ENCODE data around the gene KIAA0232. TPM values are rescaled to one million over a fixed set of nuclear protein-coding genes. Genes with fewer than 3 reads are reported as not detected.
"Not testable (repeated sequence)": the region's sequence is repeated elsewhere in the genome, so short reads cannot be mapped to it uniquely, and the experiment has no call there.

Gene KIAA0232
- total RNA-seq, 2 donors from 2014 or later: 40.7 to 49.4 TPM

DNA sequence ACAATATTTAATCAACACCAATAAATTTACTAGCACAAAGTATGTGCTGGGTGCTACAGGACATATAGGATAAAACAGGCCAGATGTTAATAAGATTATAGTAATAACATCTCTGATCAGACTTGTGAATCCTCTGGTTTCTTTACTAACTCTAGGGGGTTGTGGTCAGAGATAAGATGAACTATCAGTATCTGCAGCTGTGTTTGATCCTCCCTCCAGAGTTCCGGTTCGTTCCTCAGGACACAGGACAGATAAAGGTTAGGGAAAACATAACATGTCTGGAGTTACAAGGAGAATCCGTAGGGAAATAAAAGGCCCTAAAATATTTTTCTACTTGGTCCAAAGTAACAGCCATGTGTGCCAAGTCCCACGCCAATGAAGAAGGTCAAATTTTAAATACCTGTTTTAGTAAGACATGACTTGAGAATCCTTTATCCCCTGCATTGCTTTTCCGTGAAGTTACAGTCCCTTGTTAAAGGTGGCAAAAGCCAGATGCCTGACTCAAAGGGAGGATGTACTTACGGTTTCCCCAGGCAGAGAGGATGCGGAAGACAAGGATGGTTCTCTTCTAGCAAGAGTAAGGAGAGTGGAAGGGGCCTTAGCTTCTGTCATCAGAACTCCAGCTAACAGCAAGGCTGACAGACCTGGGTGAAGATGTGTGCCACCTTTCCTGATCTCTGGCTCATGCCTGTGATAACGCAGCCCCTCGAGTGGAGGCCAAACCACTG is 44.4 kb downstream of the KIAA0232 start:
- intact Hi-C loops (cut with DNase I, micrococcal nuclease): no loop called here
- no peak for ATAC-seq
- DNase-seq: no peak

DNA sequence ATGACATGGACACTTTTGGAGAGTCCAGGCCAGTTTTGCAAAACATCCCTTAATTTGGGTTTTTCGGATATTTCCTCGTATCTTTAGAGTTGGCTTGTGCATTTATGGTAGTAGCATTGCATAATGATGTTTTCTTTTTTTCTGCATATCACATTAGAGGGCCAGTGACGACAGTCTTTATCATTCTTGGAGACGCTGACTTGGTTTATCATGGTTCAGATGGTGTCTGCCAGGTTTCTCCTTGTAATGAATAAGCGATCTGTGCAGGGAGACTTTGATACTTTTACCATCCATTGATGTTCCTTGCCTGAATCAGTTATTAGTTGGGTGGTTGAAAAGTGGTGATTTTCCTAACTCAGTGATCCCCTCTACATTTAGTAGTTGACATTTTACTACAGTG is 46.6 kb downstream of the KIAA0232 start:
- intact Hi-C loops (cut with DNase I, micrococcal nuclease): no loop called here
- no peak for ATAC-seq
- DNase-seq: no peak

DNA sequence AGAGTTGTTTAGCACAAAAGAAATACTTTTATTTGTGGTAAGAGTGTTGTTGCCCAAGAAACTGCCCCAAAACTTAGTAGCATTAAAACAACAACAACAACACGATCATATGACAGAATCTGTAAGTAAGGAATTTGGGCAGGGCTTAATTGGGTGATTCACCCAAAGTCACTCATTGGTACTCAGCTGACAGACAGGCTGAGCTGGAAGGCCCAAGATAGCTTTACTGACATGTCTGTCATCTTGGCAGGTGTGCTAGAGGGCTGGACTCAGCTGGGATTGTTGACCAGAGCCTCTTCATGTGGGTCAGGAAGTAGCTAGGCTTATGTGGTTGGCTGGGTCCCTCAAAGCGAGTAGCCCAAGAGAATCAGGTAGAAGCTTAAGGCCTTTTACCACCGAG is 52.3 kb downstream of the KIAA0232 start:
- ATAC-seq (peak; percentile 22), DNase-seq (no peak)
- intact Hi-C loops (cut with DNase I, micrococcal nuclease): no loop called here

DNA sequence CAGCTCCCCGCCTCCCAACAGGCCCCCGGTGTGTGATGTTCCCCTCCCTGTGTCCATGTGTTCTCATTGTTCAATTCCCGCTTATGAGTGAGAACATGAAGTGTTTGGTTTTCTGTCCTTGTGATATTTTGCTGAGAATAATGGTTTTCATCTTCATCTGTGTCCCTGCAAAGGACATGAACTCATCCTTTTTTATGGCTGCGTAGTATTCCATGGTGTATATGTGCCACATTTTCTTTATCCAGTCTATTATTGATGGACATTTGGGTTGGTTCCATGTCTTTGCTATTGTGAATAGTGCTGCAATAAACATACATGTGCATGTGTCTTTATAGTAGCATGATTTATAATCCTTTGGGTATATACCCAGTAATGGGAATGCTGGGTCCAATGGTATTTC is 53.1 kb downstream of the KIAA0232 start:
- DNase-seq; intact Hi-C loops (cut with DNase I, micrococcal nuclease); ATAC-seq: not testable (repeated sequence)

DNA sequence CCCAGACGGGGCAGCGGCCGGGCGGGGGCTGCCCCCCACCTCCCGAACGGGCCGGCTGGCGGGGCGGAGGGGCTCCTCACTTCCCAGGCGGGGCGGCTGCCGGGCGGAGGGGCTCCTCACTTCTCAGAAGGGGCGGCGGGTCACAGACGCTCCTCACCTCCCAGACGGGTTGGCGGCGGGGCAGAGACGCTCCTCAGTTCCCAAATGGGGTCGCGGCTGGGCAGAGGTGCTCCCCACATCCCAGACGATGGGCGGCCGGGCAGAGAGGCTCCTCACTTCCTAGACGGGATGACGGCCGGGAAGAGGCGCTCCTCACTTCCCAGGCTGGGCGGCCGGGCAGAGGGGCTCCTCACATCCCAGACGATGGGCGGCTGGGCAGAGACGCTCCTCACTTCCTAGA is 54.6 kb downstream of the KIAA0232 start:
- DNase-seq; intact Hi-C loops (cut with DNase I, micrococcal nuclease); ATAC-seq: not testable (repeated sequence)

DNA sequence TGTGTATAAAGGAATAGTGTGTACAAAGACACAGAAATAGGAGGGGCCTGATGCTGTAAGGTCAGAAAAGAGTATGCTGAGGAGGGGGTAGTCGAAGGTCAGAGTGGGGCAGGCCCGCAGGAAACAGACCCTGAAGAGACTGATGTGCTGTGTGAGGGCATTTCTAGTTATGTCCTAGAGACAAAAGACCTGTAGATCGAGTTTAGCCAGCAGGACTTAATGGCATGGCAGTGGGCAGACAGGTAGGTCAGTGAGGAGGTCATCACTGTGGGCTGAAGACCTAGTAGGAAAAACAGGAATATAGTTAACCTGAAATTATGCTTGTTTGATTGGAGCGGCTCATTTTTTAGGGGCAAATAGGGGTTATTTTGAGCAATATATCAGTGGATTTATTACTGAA is 57.1 kb downstream of the KIAA0232 start:
- DNase-seq (no peak), ATAC-seq (no peak)
- intact Hi-C loops (cut with DNase I, micrococcal nuclease): no loop called here

DNA sequence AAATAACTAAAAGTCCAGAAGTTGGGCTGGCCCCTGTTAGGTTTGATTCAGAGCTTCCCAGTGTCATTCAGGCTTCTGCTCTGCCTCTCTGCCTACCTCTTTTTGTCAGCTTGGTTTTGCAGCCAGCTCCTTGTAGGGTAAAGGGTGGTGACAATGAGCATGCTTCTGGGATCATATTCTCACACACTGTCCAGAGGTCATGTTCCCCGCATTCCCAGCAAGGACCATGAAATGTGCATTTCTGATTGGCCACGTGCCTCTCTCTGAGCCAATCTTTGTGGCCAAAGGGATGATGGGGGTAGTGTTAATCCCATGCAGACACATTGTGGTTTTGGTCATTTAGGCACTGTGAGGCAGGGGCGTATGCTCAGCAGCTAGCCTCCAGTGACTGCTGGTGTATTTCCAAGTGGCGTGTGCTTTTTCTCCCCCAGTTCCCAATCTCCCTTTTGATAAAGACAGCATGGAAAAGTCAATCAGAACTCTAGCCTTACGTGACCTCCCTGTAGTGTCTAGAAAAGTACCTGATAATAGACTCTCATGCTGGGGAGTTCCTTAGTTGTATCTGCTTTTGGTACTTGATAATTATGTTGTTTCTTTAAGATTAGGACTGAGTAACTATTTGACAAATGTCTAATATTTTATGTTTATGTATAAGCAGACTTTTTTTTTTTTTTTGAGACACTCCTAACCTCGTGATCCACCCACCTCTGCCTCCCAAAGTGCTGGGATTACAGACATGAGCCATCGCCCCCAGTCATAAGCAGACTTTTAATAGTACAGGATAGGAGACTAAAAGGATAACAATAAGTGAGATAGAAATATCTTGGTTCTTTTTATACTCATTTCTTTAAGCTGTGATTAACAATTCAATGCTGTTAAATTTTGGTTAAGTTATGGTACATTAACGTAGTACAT is 57.8 kb downstream of the KIAA0232 start:
- ATAC-seq: peak; percentile 53
- no peak for DNase-seq
- intact Hi-C loops (cut with DNase I, micrococcal nuclease): no loop called here

DNA sequence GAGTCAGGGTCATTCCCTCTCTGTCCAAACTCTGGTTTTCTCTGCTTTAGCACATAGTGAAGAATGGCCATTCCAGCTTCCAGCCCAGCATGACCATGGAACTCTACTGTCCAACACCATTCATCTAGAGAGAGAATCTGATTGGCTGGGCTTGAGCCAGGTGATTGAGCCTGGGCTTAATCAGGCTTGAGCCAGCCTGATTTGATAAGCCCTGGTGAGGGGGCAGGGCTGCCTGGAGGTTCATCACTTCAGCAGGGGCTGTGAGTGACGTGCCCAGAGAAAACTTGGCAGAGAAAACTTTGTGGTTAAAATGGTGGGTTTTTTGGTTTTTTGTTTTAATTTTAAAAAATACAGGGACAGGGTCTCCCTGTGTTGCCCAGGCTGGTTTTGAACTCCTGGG is 62.5 kb downstream of the KIAA0232 start:
- intact Hi-C loops (cut with DNase I, micrococcal nuclease): no loop called here
- no peak for DNase-seq

DNA sequence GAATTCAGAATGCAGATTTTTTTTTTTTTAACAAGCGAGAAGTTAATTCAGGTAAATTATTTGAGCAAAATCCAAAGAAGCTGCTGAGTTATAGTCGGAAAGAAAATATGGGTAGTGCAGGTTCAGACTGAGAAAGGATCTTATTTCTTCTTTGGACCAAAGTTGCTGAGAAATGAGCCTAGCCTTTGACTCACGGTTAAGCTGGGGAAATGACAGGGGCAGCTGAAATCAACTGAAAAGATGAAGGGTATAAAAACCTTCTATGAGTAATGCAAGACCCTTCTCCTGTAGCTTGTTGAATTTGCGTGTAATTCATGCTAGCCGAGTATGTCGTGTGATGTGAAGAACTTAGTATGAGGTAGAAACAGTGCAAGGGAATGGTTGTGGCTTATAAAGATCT is 63.0 kb downstream of the KIAA0232 start:
- intact Hi-C loops (cut with DNase I, micrococcal nuclease): no loop called here
- DNase-seq (no peak), ATAC-seq (no peak)

More for the DNA sequence above, 62.5 kb downstream of the KIAA0232 start:
- no peak for ATAC-seq

DNA sequence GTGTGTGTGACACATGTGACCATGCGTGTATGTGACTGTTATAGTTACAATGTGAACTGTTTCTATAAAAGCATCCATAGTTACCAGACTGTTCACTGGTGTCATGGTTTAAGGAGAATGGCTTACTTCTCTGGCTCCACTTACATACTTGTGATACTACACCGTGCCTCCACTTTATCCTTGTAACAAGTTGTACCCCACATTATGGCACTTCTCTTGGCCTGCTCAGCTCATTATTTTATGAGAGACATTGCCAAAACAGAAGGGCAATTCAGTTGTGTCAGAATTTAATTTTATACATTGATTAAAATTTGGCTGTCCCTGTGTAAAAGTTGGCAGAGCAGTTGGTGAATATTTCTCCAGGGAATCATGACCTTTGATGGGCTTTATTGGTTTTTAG is 64.7 kb downstream of the KIAA0232 start:
- DNase-seq (no peak), ATAC-seq (no peak)
- intact Hi-C loops (cut with DNase I, micrococcal nuclease): no loop called here

DNA sequence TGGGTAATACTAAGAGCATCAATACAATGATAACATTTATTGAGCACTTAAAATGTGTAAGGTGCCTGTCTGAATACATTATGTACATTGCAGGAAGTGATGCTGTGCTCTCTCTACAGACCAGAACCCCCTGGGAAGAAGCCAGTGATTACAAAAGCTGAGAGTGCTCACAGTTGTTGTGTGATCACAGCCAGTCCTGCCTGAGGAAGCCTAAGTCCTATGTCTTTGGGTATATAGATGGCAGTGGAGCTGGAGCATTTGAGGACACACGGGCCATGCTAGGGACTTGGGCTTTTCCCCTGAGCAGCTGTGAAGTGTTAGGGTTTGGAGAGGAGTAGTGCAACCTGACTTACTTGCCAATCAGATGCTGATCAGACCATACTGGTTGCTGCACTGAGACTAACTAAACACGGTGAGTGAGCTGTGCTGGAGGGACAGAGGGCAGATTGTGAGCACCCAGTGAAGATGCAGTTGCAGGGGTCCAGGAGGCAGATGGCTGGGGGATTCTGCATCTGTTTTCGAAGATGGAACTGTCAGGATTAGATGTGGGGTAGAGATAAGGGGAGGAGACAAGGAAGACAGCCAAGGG is 66.3 kb downstream of the KIAA0232 start:
- ATAC-seq (no peak), DNase-seq (no peak)
- intact Hi-C loops (cut with DNase I, micrococcal nuclease): no loop called here

DNA sequence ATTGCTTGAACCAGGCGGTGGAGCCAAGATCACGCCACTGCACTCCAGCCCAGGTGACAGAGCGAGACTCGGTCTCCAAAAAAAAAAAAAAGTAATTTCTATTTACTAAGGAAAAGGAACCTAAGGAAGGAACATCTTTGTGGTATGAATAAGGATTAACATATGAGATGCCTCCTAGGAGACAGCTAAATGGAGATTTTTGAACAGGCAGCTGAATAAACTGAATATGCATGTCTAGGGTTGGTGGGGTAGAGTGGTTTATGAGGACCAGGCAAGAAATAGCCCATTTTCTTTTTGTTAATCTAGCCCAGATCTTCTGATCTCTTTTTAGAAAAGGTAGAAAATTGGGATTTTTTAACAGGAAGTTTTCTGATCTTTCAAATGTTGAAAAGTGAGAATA is 67.2 kb downstream of the KIAA0232 start:
- ATAC-seq (no peak), DNase-seq (no peak)
- intact Hi-C loops (cut with DNase I, micrococcal nuclease): no loop called here

DNA sequence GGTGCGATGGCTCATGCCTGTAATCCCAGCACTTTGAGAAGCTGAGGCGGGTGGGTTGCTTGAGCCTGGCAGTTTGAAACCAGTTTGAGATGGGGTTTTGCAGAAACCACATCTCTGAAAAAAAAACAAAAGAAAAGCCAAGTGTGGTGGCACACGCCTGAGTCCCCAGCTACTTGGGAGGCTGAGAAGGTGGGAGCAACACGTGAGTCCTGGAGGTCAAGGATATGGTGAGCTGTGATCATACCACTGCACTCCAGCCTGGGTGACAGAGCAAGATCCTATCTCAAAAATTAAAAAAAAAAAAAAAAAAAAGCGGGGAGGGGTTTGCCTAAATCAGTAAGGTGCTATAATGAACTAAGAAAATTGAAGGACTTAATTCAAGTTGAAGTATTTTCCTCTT is 68.9 kb downstream of the KIAA0232 start:
- ATAC-seq: no peak

DNA sequence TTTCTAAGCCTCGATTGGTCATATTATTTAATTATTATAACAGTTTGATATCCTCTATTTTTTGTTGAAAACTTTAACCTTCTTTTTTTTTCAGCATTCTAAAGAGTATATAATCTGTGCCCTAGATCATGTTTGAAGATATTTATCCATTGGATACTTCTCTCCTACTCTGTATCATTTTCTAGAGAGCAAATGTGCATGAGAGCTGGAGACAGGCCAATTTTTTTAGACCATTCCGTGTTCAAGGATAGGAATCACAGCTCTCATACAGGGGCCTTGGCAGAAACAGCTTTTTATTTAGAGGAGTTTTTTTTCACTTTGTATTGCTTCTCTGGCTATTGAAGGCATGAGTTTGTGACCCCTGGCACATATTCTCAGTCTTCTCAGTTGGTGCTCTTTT is 69.4 kb downstream of the KIAA0232 start:
- DNase-seq (no peak), ATAC-seq (no peak)
- intact Hi-C loops (cut with DNase I, micrococcal nuclease): no loop called here

More for the DNA sequence above, 68.9 kb downstream of the KIAA0232 start:
- intact Hi-C loops (cut with DNase I, micrococcal nuclease): no loop called here
- DNase-seq: no peak

DNA sequence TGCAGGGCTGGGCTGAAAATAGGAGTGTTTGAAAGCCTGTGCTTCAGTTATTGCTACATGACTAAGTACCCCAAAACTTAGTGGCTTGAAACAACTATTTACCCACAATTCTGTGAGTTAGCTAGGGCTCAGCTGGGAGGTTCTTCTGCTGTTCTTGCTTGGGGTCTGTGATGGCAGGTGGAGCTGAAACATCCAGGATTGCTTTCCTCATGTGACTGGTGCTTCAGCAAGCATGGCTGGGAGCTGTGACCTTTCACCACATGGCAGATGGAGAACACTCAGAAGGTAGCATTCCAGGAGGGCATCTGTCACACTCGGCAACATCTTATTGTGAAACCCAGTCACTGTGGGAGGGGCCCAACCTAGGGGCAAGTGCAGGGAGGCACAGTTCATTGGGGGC is 70.1 kb downstream of the KIAA0232 start:
- no peak for DNase-seq
- no peak for ATAC-seq
- intact Hi-C loops (cut with DNase I, micrococcal nuclease): no loop called here

DNA sequence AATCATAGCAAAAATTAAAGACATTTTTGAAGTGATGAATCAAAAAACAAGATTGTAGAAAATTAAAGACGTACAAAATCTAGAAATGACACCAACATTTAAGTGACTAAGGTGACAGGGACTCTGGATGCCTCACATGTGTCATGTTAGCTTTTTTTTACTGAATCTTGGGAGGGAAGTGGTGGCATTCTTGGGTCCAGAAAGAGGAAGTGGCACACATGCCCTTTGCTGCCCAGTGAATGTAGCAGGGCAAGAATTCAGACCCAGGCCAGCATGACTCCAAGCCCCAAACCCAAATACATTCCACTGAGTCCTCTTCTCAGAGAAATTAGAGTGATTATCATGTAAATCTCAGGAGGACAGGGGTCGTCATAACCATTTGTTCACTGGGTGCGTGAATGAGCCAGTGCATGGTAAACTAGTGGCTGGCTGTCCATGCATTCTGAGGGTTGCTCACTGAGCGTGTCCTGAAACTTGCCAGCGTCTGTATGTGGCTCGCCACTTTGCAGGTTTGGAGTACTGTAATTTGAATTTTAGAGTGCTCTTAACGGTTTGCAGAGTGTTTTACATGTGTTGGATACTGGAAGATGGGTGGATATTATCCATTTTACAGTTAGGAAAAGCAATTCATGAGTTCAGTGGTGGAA is 71.7 kb downstream of the KIAA0232 start:
- DNase-seq: no peak
- intact Hi-C loops (cut with DNase I, micrococcal nuclease): no loop called here
- no peak for ATAC-seq

DNA sequence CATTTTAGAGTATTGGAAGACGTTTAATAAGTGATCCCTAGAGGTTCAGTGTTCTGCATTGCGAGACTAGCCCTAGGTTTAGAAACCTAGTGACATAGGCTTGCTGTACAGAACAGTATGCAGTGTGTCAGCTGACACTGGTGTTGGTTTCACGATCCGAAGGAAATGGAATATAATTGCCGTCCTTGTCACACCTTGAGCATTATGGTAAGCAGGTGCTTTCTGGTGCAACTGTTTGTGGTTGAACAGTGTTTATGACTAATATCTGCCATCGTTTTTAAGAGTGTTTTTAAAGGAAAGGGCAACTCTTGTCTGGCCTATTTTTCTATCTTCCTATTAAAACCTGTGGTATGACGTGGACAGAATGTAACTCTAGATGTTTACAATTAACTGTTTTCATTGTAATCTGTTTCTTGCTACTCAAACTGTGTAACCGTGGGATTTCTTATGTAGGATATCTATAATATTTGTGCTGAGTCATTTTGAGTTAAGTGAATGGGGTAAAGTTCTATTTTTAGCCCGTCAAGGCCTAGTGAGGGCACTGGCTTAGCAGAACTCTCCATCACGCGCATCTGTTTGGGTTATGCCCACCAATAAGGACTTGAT is 73.3 kb downstream of the KIAA0232 start:
- no peak for DNase-seq
- intact Hi-C loops (cut with DNase I, micrococcal nuclease): no loop called here
- ATAC-seq: no peak

DNA sequence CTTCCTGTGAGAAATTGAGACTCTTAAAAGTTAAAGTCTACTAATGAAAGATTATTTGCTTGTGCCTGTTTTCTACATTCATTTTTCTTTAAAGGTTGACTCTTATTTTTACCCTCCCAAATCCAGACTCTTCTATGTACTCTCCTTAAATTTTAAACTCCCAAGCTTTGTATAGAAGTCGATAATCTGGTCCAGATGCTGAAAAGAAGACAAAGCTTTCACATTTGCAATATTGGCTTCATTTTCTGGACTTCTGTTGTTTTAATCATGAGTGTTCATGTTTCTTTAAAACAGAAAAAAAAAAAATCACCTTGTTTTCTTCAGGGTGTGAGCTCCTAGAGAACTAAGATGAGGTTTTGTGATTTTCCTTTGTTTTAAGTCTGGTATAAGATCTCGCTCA is 73.9 kb downstream of the KIAA0232 start:
- ATAC-seq (no peak), DNase-seq (no peak)
- intact Hi-C loops (cut with DNase I, micrococcal nuclease): no loop called here

Measured in left colon (tissue), 2 donors.